Measurements from ENCODE around the gene ELAVL1. TPM values are rescaled to one million over a fixed set of nuclear protein-coding genes. Genes with fewer than 3 reads are reported as not detected.

ELAVL1 gene
- total RNA-seq (2014; rRNA removed; shearing (Covaris generic)) (43.5 and 65.4 TPM in 2 replicates), total RNA-seq (2022) (162 and 168 TPM in 2 replicates), Bru-seq, nascent RNA (percentile 78 among the genes with signal in this experiment), BruChase-seq, experiment 1, labeled RNA remaining after a 6-hour chase (percentile 90 among the genes with signal in this experiment), BruChase-seq, experiment 2, labeled RNA remaining after a 2-hour chase (percentile 83 among the genes with signal in this experiment)
- long read RNA-seq, full-length matches to known transcripts: 556 of 613 reads
- long read RNA-seq, partial matches to known transcripts: 16 of 613 reads
- long read RNA-seq, other reads (novel, unspliced or antisense): 41 of 613 reads

- TF ChIP-seq EZH2phosphoT487 (IDR thresholded peaks at IDR 0.05; ENCODE audit: borderline replicate concordance, low read depth, low read length) (no peak), CTCF (conservative IDR thresholded peaks at IDR 0.05; ENCODE audit: low read length) (no peak)
- POLR2A ChIA-PET: interaction anchor here (0.6 to 1.6 kb wide), 2 partner anchors 9 to 12 kb away, joined by 3 to 4 read pairs; no protein-coding TSS in a partner anchor
- Histone ChIP-seq H3K36me3 (ENCODE audit: insufficient read depth, low read length) (peaks cover 17% of the 10 kb centered on the region), H3K4me1 (ENCODE audit: insufficient read depth, low read length, poor library complexity, severe bottlenecking) (peaks cover 26% of the 10 kb centered on the region), H4K20me1 (ENCODE audit: insufficient read depth, low read length) (peaks cover 27% of the 10 kb centered on the region), H3K4me2 (ENCODE audit: low read length) (peak within 1 kb of the TSS; percentile 99), H3K9me2 (ENCODE audit: insufficient read depth, low read length) (no peaks in the 10 kb centered on the region), H2AFZ (ENCODE audit: low read length) (peak within 1 kb of the TSS; percentile 79), H3K79me2 (ENCODE audit: insufficient read depth, low read depth, low read length) (peaks cover 53% of the 10 kb centered on the region), H3K9me3 (ENCODE audit: low read length) (no peaks in the 10 kb centered on the region), H3K4me3 (ENCODE audit: low read depth, low read length, poor library complexity, severe bottlenecking) (peak within 1 kb of the TSS; percentile 100), H3K27ac (ENCODE audit: low read depth, low read length, poor library complexity, severe bottlenecking) (peak within 1 kb of the TSS; percentile 64)
- CTCF ChIA-PET (ENCODE audit: unreplicated experiment): no interaction called here
- DNase-seq (ENCODE audit: low spot score): peak; percentile 95
- BruUV-seq (replicated peaks): TSS peak; percentile 83
- intact Hi-C loops (cut with micrococcal nuclease; ENCODE audit: unreplicated experiment): loop anchor here (2.0 to 5.0 kb wide), 3 partner anchors 45 to 507 kb away; partner anchors contain the start of genes TIMM44 and ZNF414
Observed at GRCh38 chr19:8005534-8006256, at the start of gene ELAVL1. Gene ELAVL1 (minus strand): TSS chr19:8005641. CDS start chr19:7991815, 13,826 bp downstream.

GRCh38 chr19:8054169-8054568 is 48.7 kb upstream of the ELAVL1 start:
- TF ChIP-seq EZH2phosphoT487 (IDR thresholded peaks at IDR 0.05; ENCODE audit: borderline replicate concordance, low read depth, low read length) (no peak), CTCF (conservative IDR thresholded peaks at IDR 0.05; ENCODE audit: low read length) (no peak)
- no TSS peak for BruUV-seq (replicated peaks)
- Histone ChIP-seq H3K36me3 (ENCODE audit: insufficient read depth, low read length) (no peaks in the 10 kb centered on the region), H3K9me2 (ENCODE audit: insufficient read depth, low read length) (no peaks in the 10 kb centered on the region), H2AFZ (ENCODE audit: low read length) (no peak overlapping the region), H4K20me1 (ENCODE audit: insufficient read depth, low read length) (no peaks in the 10 kb centered on the region), H3K27ac (ENCODE audit: low read depth, low read length, poor library complexity, severe bottlenecking) (no peak overlapping the region), H3K4me1 (ENCODE audit: insufficient read depth, low read length, poor library complexity, severe bottlenecking) (peaks cover 25% of the 10 kb centered on the region), H3K4me2 (ENCODE audit: low read length) (no peak overlapping the region), H3K79me2 (ENCODE audit: insufficient read depth, low read depth, low read length) (no peaks in the 10 kb centered on the region), H3K9me3 (ENCODE audit: low read length) (no peaks in the 10 kb centered on the region), H3K4me3 (ENCODE audit: low read depth, low read length, poor library complexity, severe bottlenecking) (no peak overlapping the region)
- no peak for DNase-seq (ENCODE audit: low spot score)
- intact Hi-C loops (cut with micrococcal nuclease; ENCODE audit: unreplicated experiment): no loop called here
- POLR2A ChIA-PET: interaction anchor here (0.7 to 1.4 kb wide), 2 partner anchors 22 to 127 kb away, joined by 3 read pairs; no protein-coding TSS in a partner anchor
- CTCF ChIA-PET (ENCODE audit: unreplicated experiment): no interaction called here
